GM23248 (cell line): ENCODE data around the gene SMTN. TPM values are rescaled to one million over a fixed set of nuclear protein-coding genes. Genes with fewer than 3 reads are reported as not detected.

Experiments used
- DNase-seq: peaks from one replicate; pipeline ENCODE4 v3.0.0-alpha.2; 2015
- H2AFZ ChIP-seq: fragments of 200-600 bp; sonication (generic); 2 replicates; pipeline ENCODE4 v1.6.1; 2016; ENCODE audit warnings: antibody characterized with exemption
- H3F3A ChIP-seq: fragments of 200-600 bp; sonication (generic); 2 replicates; pipeline ENCODE4 v1.6.1; 2016; ENCODE audit warnings: mild to moderate bottlenecking, antibody characterized with exemption, mixed run types; ENCODE audit not compliant: insufficient read depth
- H3K27ac ChIP-seq: fragments of 200-600 bp; sonication (generic); 2 replicates; pipeline ENCODE4 v1.5.1; 2016; ENCODE audit warnings: mild to moderate bottlenecking
- H3K27me3 ChIP-seq: fragments of 200-600 bp; sonication (generic); replicated peaks from 2 replicates; pipeline ENCODE4 v1.6.1; 2016; ENCODE audit warnings: mild to moderate bottlenecking; ENCODE audit not compliant: insufficient read depth
- H3K36me3 ChIP-seq: fragments of 200-600 bp; sonication (generic); 2 replicates; pipeline ENCODE4 v1.6.1; 2016; ENCODE audit warnings: low read depth, mild to moderate bottlenecking
- H3K4me1 ChIP-seq: fragments of 200-600 bp; sonication (generic); 2 replicates; pipeline ENCODE4 v1.6.1; 2016; ENCODE audit warnings: mild to moderate bottlenecking; ENCODE audit not compliant: insufficient read depth
- H3K4me2 ChIP-seq: fragments of 200-600 bp; sonication (generic); one replicate; pipeline ENCODE4 v1.6.1; 2016; ENCODE audit warnings: mild to moderate bottlenecking; ENCODE audit not compliant: unreplicated experiment
- H3K4me3 ChIP-seq: fragments of 200-600 bp; sonication (generic); 2 replicates; pipeline ENCODE4 v1.5.1; 2016; ENCODE audit warnings: mild to moderate bottlenecking
- H3K79me2 ChIP-seq: fragments of 200-600 bp; sonication (generic); 2 replicates; pipeline ENCODE4 v1.6.1; 2016; ENCODE audit warnings: mild to moderate bottlenecking; ENCODE audit not compliant: insufficient read depth
- H3K9ac ChIP-seq: fragments of 200-600 bp; sonication (generic); 2 replicates; pipeline ENCODE4 v1.6.1; 2016; ENCODE audit warnings: mild to moderate bottlenecking
- H3K9me2 ChIP-seq: fragments of 200-600 bp; sonication (generic); 2 replicates; pipeline ENCODE4 v1.6.1; 2016; ENCODE audit warnings: mixed run types, mild to moderate bottlenecking, moderate library complexity; ENCODE audit not compliant: insufficient read depth
- H3K9me3 ChIP-seq: fragments of 200-600 bp; sonication (generic); one replicate; pipeline ENCODE4 v1.6.1; 2017; ENCODE audit warnings: low read depth
- H4K20me1 ChIP-seq: fragments of 200-600 bp; sonication (generic); 2 replicates; pipeline ENCODE4 v1.6.0; 2016; ENCODE audit not compliant: insufficient read depth
- EZH2 ChIP-seq: fragments of 200-600 bp; sonication (generic); IDR thresholded peaks from 2 replicates; pipeline ENCODE4 v1.6.1; 2018; ENCODE audit warnings: antibody characterized with exemption, mild to moderate bottlenecking; ENCODE audit not compliant: insufficient read depth, poor library complexity, severe bottlenecking
- EZH2phosphoT487 ChIP-seq: fragments of 200-600 bp; sonication (generic); IDR thresholded peaks from 2 replicates; pipeline ENCODE4 v1.6.1; 2018; ENCODE audit warnings: antibody characterized with exemption, moderate library complexity, mild to moderate bottlenecking, low read depth; ENCODE audit not compliant: insufficient read depth
- WGBS, 2 experiments: methylation state at CpG; one replicate each; pipeline ENCODE4 v1.1.6; 2015 to 2017; ENCODE audit warnings: low lambda C conversion rate in 2 of 2, low coverage in 1 of 2; ENCODE audit errors: missing lambda C conversion rate in 2 of 2; 5-methylcytosine and 5-hydroxymethylcytosine counted together
- in situ Hi-C: fragments of 300-500 bp; cut with MboI; formaldehyde crosslinking; loops from 2 replicates; pipeline ENCODE4 v1.15.0; 2020
- polyA plus RNA-seq: library from polyadenylated mRNA; unstranded; fragments of >200 nt; fragmentation: Nextera tagmentation; extraction: Ambion mirVana; gene quantifications from 2 replicates; pipeline ENCODE4 v1.2.1, GENCODE V29; 2016
- total RNA-seq: library from RNA; depleted of rRNA; stranded (reverse); fragments of >200 nt; shearing (Covaris generic); gene quantifications from 2 replicates; pipeline ENCODE4 v1.2.3, GENCODE V29; 2014

Gene SMTN
- total and polyA plus RNA-seq, 2 experiments from 2014 or later = 96.7 to 160 TPM

DNA sequence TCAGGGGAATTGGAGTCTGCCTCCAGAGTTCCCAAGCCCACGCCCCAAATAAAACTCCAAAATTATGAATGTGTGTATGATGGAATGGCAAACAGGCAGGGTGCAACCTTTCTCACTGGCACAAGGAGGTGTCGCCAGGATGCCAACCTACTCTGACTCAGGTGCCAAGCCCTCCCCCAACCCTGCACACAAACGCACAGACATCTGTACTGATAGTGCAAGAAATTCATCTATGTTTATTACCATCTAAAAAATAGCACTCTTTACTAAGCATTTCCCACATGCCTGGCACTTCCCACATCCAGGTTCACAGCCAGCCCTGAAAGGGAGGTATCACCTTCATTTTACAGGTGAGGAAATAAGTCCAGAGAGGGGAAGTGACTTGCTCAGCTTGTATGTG, 57.9 kb downstream of the SMTN start:
- H3K27ac ChIP-seq = no peak overlapping the region
- WGBS, 2 experiments = 81 to 83% methylated on average over 3 of the region's 3 CpGs
- in situ Hi-C loops = no loop called here
- H3K4me2 ChIP-seq = no peak overlapping the region
- peaks cover 20% of the 10 kb centered on the region for H3K27me3 ChIP-seq
- no peaks in the 10 kb centered on the region for H3K79me2 ChIP-seq
- H2AFZ ChIP-seq = no peak overlapping the region
- TF ChIP-seq EZH2 = no peak
- TF ChIP-seq EZH2phosphoT487 = no peak
- H3K36me3 ChIP-seq = no peaks in the 10 kb centered on the region
- H3K9ac ChIP-seq = no peak overlapping the region
- no peaks in the 10 kb centered on the region for H4K20me1 ChIP-seq
- H3K4me1 ChIP-seq = no peaks in the 10 kb centered on the region
- H3K9me2 ChIP-seq = no peaks in the 10 kb centered on the region
- no peak overlapping the region for H3K4me3 ChIP-seq
- no peaks in the 10 kb centered on the region for H3K9me3 ChIP-seq
- no peak for DNase-seq
- no peaks in the 10 kb centered on the region for H3F3A ChIP-seq

DNA sequence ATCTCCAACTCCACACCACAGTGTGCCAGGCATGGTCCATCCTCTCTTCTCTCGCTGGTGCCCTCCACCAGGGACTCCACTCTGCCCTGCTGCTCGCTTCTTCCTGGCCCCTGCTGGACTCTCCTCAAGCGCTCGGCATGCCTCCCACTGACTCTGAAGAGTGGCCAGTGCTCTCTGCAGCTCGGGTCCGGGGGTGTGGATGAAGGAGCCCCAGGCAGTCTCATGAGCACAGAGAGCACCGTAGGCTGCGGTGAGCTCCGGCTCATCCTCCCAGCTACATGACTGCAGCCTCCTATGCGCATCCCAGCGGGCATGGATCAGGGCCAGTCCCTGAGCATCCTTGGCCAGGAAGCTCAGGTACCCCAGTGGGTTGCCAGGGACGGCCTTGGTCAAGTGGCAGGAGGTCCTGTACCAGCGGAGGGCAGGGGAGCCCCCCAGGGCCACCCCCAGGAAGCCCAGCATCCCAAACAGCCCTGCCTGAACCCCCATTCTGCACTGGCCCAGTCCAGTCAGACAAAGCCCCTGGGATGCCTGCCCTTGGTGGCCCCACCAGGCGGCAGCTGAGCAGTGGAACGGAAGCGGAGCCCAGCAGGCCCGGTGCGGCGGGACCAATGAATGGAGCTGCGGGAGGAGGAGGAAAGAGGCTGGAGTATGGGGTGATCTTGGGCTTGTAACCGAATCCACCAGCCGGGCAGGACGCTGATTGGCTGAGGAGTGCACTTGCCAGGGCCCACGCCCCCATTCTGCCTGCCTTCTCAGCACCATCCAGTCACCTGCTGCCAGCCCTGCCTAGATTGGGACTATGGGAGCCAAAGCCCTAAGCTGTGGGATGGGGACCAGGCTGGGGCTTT, 59.0 kb downstream of the SMTN start, which contains the start of gene PLA2G3:
TSS of gene PLA2G3 (minus strand) at position 643 of the 851 bp plus-strand sequence. CDS start at position 489, 154 bp downstream.
- peaks cover 20% of the 10 kb centered on the region for H3K27me3 ChIP-seq
- TF ChIP-seq EZH2 = no peak
- TF ChIP-seq EZH2phosphoT487 = no peak
- H3K27ac ChIP-seq = no peak within 1 kb of the TSS
- H3K79me2 ChIP-seq = no peaks in the 10 kb centered on the region
- H3K4me1 ChIP-seq = no peaks in the 10 kb centered on the region
- H3K9me3 ChIP-seq = no peaks in the 10 kb centered on the region
- in situ Hi-C loops = no loop called here
- H2AFZ ChIP-seq = no peak within 1 kb of the TSS
- H3K4me2 ChIP-seq = no peak within 1 kb of the TSS
- H3F3A ChIP-seq = no peaks in the 10 kb centered on the region
- WGBS, 2 experiments = 25 to 32% methylated on average over 20 to 21 of the region's 24 CpGs
- no peak within 1 kb of the TSS for H3K9ac ChIP-seq
- no peak within 1 kb of the TSS for H3K4me3 ChIP-seq
- peak; percentile 33 for DNase-seq
- H4K20me1 ChIP-seq = no peaks in the 10 kb centered on the region
- no peaks in the 10 kb centered on the region for H3K36me3 ChIP-seq
- no peaks in the 10 kb centered on the region for H3K9me2 ChIP-seq

DNA sequence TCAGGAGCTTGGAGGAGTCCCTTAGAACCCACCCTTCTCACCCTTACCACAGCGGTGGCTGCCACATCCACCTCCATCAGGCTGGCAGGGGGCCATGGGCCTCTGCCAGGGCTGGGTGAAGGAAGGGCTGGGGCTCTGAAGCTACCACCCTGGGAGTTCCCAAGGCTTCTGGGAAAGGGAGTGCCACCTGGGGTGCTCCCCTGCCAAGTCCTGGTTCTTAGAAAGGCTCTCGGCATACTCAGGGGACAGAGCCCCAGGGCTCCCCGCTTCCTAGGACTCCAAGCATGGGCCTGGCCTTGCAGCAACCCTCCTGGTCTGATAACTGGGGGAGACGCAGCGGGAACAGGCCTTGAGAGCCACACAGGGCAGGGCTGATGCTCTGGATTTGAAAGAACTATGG, 59.6 kb downstream of the SMTN start:
- DNase-seq = no peak
- Histone ChIP-seq H3K4me3 (no peak overlapping the region), H3K9me2 (no peaks in the 10 kb centered on the region), H3K4me1 (no peaks in the 10 kb centered on the region), H3K9me3 (no peaks in the 10 kb centered on the region), H3K36me3 (no peaks in the 10 kb centered on the region), H3K9ac (no peak overlapping the region), H3K79me2 (no peaks in the 10 kb centered on the region), H3K27ac (no peak overlapping the region), H3K27me3 (peaks cover 20% of the 10 kb centered on the region), H3F3A (no peaks in the 10 kb centered on the region), H3K4me2 (no peak overlapping the region), H2AFZ (no peak overlapping the region), H4K20me1 (no peaks in the 10 kb centered on the region)
- in situ Hi-C loops = no loop called here
- WGBS, 2 experiments = 68 to 74% methylated on average over 5 of the region's 5 CpGs
- TF ChIP-seq EZH2phosphoT487 = no peak
- no peak for TF ChIP-seq EZH2

DNA sequence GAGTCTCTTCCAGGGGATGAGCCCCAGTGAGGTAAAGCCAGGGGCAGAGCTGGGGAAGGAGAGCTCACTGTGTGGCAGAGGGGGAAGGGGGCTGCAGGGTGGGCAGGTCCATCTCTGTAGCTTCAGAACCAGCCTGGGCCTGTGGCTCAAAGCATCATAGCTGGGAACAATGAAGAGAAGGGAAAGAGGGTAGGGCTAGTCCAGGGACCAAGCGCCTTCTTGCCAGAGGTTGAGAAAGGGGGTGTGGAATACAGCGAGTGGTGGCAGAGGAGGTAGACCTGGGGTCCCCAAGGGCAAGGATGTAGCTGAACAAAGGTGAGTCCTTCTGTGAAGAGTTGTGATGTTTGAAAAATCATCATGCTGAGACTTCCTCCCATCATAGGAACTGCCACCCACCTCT, 60.4 kb downstream of the SMTN start:
- Histone ChIP-seq H2AFZ (no peak overlapping the region), H3K79me2 (no peaks in the 10 kb centered on the region), H3K4me3 (no peak overlapping the region), H3K4me2 (no peak overlapping the region), H3K9me2 (no peaks in the 10 kb centered on the region), H3K27me3 (peaks cover 20% of the 10 kb centered on the region), H3K9me3 (peaks cover under 1% of the 10 kb centered on the region), H3K36me3 (no peaks in the 10 kb centered on the region), H4K20me1 (no peaks in the 10 kb centered on the region), H3K4me1 (no peaks in the 10 kb centered on the region), H3K9ac (no peak overlapping the region), H3F3A (no peaks in the 10 kb centered on the region), H3K27ac (no peak overlapping the region)
- in situ Hi-C loops = no loop called here
- DNase-seq = no peak
- 33 to 44% methylated on average over 2 of the region's 2 CpGs for WGBS, 2 experiments
- no peak for TF ChIP-seq EZH2
- no peak for TF ChIP-seq EZH2phosphoT487
